ENCODE measurements around the gene CRYBG1. TPM values are rescaled to one million over a fixed set of nuclear protein-coding genes. Genes with fewer than 3 reads are reported as not detected.

Gene CRYBG1
- total and polyA plus RNA-seq, 2 experiments from 2014 or later, result 3.2 to 10.0 TPM

GRCh38 chr6:106383573-106383972, 23.1 kb downstream of the CRYBG1 start:
- Histone ChIP-seq H3K27me3 (no peaks in the 10 kb centered on the region), H4K20me1 (ENCODE audit: insufficient read depth, poor library complexity, severe bottlenecking) (no peaks in the 10 kb centered on the region), H3K9me3 (ENCODE audit: low read depth) (no peaks in the 10 kb centered on the region), H3K4me3 (no peak overlapping the region), H3K4me2 (no peak overlapping the region), H3K9me2 (replicated peaks; ENCODE audit: insufficient read depth) (no peaks in the 10 kb centered on the region), H2AFZ (no peak overlapping the region), H3K27ac (no peak overlapping the region), H3K36me3 (replicated peaks; ENCODE audit: insufficient read depth, low read depth) (no peaks in the 10 kb centered on the region), H3K79me2 (no peaks in the 10 kb centered on the region), H3K4me1 (ENCODE audit: insufficient read depth) (no peaks in the 10 kb centered on the region)
- no peak for DNase-seq (ENCODE audit: low spot score)
- WGBS (ENCODE audit: low lambda C conversion rate, missing lambda C conversion rate), result 92% methylated on average over 2 of the region's 2 CpGs
- no peak for TF ChIP-seq EZH2 (IDR thresholded peaks at IDR 0.05; ENCODE audit: borderline replicate concordance)
- TF ChIP-seq CTCF (IDR thresholded peaks at IDR 0.05; ENCODE audit: poor library complexity), result no peak
- TF ChIP-seq EZH2phosphoT487 (IDR thresholded peaks at IDR 0.05; ENCODE audit: low read depth, severe bottlenecking, unreplicated experiment), result no peak

DNA sequence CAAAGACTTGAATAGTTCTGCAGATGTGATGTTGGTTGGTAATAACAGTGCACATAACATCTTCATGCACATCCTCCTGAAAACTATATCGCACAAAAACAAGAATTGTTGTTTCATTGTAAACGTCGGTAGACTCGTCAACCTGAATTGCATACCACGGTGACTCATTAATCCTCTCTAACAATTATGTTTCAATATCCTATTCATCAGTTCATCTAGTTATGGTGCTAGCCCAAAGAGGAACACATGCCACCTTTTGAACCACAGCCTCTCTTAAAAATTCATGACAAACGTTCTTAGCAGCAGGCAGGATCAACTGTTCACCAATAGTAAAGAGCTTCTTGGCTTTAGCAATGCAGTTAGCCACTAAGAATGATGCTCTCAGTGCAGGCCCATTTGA, 25.0 kb downstream of the CRYBG1 start:
- Histone ChIP-seq H3K79me2 (no peaks in the 10 kb centered on the region), H3K9me2 (replicated peaks; ENCODE audit: insufficient read depth) (no peaks in the 10 kb centered on the region), H3K27me3 (no peaks in the 10 kb centered on the region), H3K36me3 (replicated peaks; ENCODE audit: insufficient read depth, low read depth) (no peaks in the 10 kb centered on the region), H3K4me3 (no peak overlapping the region), H3K4me2 (no peak overlapping the region), H2AFZ (no peak overlapping the region), H3K4me1 (ENCODE audit: insufficient read depth) (no peaks in the 10 kb centered on the region), H3K9me3 (ENCODE audit: low read depth) (no peaks in the 10 kb centered on the region), H3K27ac (no peak overlapping the region), H4K20me1 (ENCODE audit: insufficient read depth, poor library complexity, severe bottlenecking) (no peaks in the 10 kb centered on the region)
- 92% methylated on average over 6 of the region's 6 CpGs for WGBS (ENCODE audit: low lambda C conversion rate, missing lambda C conversion rate)
- no peak for DNase-seq (ENCODE audit: low spot score)
- TF ChIP-seq EZH2 (IDR thresholded peaks at IDR 0.05; ENCODE audit: borderline replicate concordance), result no peak
- no peak for TF ChIP-seq EZH2phosphoT487 (IDR thresholded peaks at IDR 0.05; ENCODE audit: low read depth, severe bottlenecking, unreplicated experiment)
- no peak for TF ChIP-seq CTCF (IDR thresholded peaks at IDR 0.05; ENCODE audit: poor library complexity)

- Histone ChIP-seq H3K4me1 (ENCODE audit: insufficient read depth) (no peaks in the 10 kb centered on the region), H3K4me3 (no peak overlapping the region), H3K27ac (no peak overlapping the region), H2AFZ (no peak overlapping the region), H3K79me2 (no peaks in the 10 kb centered on the region), H3K9me2 (replicated peaks; ENCODE audit: insufficient read depth) (no peaks in the 10 kb centered on the region), H4K20me1 (ENCODE audit: insufficient read depth, poor library complexity, severe bottlenecking) (no peaks in the 10 kb centered on the region), H3K9me3 (ENCODE audit: low read depth) (no peaks in the 10 kb centered on the region), H3K4me2 (no peak overlapping the region), H3K36me3 (replicated peaks; ENCODE audit: insufficient read depth, low read depth) (no peaks in the 10 kb centered on the region), H3K27me3 (no peaks in the 10 kb centered on the region)
- no peak for DNase-seq (ENCODE audit: low spot score)
- WGBS (ENCODE audit: low lambda C conversion rate, missing lambda C conversion rate), result 95% methylated on average over 3 of the region's 3 CpGs
- TF ChIP-seq CTCF (IDR thresholded peaks at IDR 0.05; ENCODE audit: poor library complexity) (no peak), EZH2phosphoT487 (IDR thresholded peaks at IDR 0.05; ENCODE audit: low read depth, severe bottlenecking, unreplicated experiment) (no peak), EZH2 (IDR thresholded peaks at IDR 0.05; ENCODE audit: borderline replicate concordance) (no peak)
Measured at GRCh38 chr6:106387875-106388274, 27.4 kb downstream of the CRYBG1 start.

DNA sequence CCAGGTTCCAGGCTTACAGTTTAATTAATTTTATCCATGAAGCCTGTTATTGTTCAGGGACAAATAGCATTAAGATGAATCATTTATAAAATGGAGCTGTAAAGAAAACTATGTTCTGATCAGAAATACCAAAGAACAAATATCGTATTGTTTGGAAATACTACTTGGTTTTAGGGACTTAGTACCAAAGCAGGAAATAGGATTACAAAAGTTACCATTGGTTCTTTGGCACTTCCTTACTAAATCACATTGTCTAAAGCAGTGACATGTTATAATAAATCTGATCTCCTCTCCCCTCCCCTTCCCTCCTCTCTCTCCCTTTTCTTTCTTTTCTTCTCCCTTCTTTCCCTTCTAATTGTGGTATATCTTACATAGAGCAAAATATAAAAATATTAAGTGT, 29.6 kb downstream of the CRYBG1 start:
- no peak for TF ChIP-seq EZH2 (IDR thresholded peaks at IDR 0.05; ENCODE audit: borderline replicate concordance)
- no peak for TF ChIP-seq CTCF (IDR thresholded peaks at IDR 0.05; ENCODE audit: poor library complexity)
- TF ChIP-seq EZH2phosphoT487 (IDR thresholded peaks at IDR 0.05; ENCODE audit: low read depth, severe bottlenecking, unreplicated experiment), result no peak
- Histone ChIP-seq H3K4me3 (no peak overlapping the region), H3K36me3 (replicated peaks; ENCODE audit: insufficient read depth, low read depth) (no peaks in the 10 kb centered on the region), H3K4me2 (no peak overlapping the region), H4K20me1 (ENCODE audit: insufficient read depth, poor library complexity, severe bottlenecking) (no peaks in the 10 kb centered on the region), H3K27me3 (no peaks in the 10 kb centered on the region), H3K9me2 (replicated peaks; ENCODE audit: insufficient read depth) (no peaks in the 10 kb centered on the region), H3K27ac (no peak overlapping the region), H3K4me1 (ENCODE audit: insufficient read depth) (no peaks in the 10 kb centered on the region), H3K79me2 (no peaks in the 10 kb centered on the region), H2AFZ (no peak overlapping the region), H3K9me3 (ENCODE audit: low read depth) (no peaks in the 10 kb centered on the region)
- no peak for DNase-seq (ENCODE audit: low spot score)
- WGBS (ENCODE audit: low lambda C conversion rate, missing lambda C conversion rate), result 94% methylated on average over 1 of the region's 1 CpG
